ACC112 (cell line): ENCODE measurements around the gene GRM7.

ENCODE experiments used
- H2AFZ ChIP-seq: fragments of 200-600 bp; sonication (generic); one replicate; pipeline ENCODE4 v1.6.0; 2017; ENCODE audit warnings: antibody characterized with exemption, low read length; ENCODE audit not compliant: unreplicated experiment
- H3K27ac ChIP-seq: fragments of 200-600 bp; sonication (generic); 2 replicates; pipeline ENCODE4 v1.5.1; 2014; ENCODE audit warnings: low read depth, mild to moderate bottlenecking, antibody characterized with exemption, low read length, moderate library complexity
- H3K27me3 ChIP-seq: fragments of 200-600 bp; sonication (generic); 2 replicates; pipeline ENCODE4 v1.6.1; 2014; ENCODE audit warnings: mild to moderate bottlenecking, antibody characterized with exemption, low read length, moderate library complexity, mixed read lengths; ENCODE audit not compliant: insufficient read depth
- H3K36me3 ChIP-seq: fragments of 200-600 bp; sonication (generic); 2 replicates; pipeline ENCODE4 v1.6.1; 2016; ENCODE audit warnings: mild to moderate bottlenecking, antibody characterized with exemption, low read length, moderate library complexity, mixed read lengths; ENCODE audit not compliant: insufficient read depth
- H3K4me1 ChIP-seq: fragments of 200-600 bp; sonication (generic); one replicate; pipeline ENCODE4 v1.6.1; 2016; ENCODE audit warnings: low read length, mixed read lengths; ENCODE audit not compliant: insufficient read depth, unreplicated experiment, control insufficient read depth
- H3K4me3 ChIP-seq: fragments of 200-600 bp; sonication (generic); 2 replicates; pipeline ENCODE4 v1.5.1; 2014; ENCODE audit warnings: mild to moderate bottlenecking, low read depth, low read length
- H3K79me2 ChIP-seq: fragments of 200-600 bp; sonication (generic); one replicate; pipeline ENCODE4 v1.6.0; 2016; ENCODE audit warnings: low read length; ENCODE audit not compliant: control insufficient read depth, unreplicated experiment, insufficient read depth

Gene GRM7

DNA sequence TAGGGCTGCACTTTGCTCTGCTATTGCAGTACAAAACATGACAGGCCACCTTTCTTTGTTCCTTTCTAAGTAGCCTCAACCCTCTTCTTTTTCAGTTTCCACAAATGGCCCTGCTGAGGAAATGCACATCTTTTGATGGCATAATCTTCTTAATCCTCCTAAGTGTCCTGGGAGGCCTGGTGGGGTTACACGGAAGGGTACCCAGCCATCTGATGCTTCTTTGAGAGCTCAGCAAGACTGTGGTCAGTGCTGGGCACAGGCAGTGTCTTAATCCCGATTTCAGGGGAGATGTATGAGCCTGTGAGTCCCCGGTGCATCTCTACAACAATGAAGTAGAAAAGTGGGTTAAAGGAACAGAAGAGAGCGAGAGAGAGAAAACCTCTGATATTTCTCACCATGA, 404.8 kb downstream of the GRM7 start:
- Histone ChIP-seq H2AFZ (no peak overlapping the region), H3K79me2 (no peaks in the 10 kb centered on the region), H3K27ac (no peak overlapping the region), H3K4me1 (no peaks in the 10 kb centered on the region), H3K36me3 (no peaks in the 10 kb centered on the region), H3K27me3 (no peaks in the 10 kb centered on the region), H3K4me3 (no peak overlapping the region)

DNA sequence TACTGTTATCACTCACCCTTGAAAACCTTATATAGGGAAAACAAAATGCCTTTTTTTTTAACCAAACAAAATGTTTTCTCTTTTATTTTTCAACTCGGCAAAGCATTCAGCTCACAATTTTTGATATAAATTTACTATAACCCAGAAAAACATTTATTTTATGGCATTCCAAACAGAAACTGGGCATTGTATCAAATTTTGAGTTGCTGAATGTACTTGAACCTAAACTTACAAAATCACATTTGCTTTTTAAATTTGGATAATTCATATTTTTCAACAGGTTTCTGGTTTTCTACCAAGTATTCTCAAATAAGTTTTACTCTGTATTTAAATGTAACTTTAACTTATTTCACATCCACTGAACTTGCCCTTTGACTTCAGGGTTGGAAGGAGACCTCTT, 405.6 kb downstream of the GRM7 start:
- no peak overlapping the region for H3K4me3 ChIP-seq
- no peak overlapping the region for H3K27ac ChIP-seq
- H3K4me1 ChIP-seq = no peaks in the 10 kb centered on the region
- H3K36me3 ChIP-seq = no peaks in the 10 kb centered on the region
- no peak overlapping the region for H2AFZ ChIP-seq
- no peaks in the 10 kb centered on the region for H3K27me3 ChIP-seq
- no peaks in the 10 kb centered on the region for H3K79me2 ChIP-seq

GRCh38 chr3:7270731-7271130, 409.8 kb downstream of the GRM7 start:
- H3K27me3 ChIP-seq = no peaks in the 10 kb centered on the region
- no peaks in the 10 kb centered on the region for H3K79me2 ChIP-seq
- no peak overlapping the region for H2AFZ ChIP-seq
- no peak overlapping the region for H3K27ac ChIP-seq
- no peaks in the 10 kb centered on the region for H3K4me1 ChIP-seq
- no peaks in the 10 kb centered on the region for H3K36me3 ChIP-seq
- H3K4me3 ChIP-seq = no peak overlapping the region

DNA sequence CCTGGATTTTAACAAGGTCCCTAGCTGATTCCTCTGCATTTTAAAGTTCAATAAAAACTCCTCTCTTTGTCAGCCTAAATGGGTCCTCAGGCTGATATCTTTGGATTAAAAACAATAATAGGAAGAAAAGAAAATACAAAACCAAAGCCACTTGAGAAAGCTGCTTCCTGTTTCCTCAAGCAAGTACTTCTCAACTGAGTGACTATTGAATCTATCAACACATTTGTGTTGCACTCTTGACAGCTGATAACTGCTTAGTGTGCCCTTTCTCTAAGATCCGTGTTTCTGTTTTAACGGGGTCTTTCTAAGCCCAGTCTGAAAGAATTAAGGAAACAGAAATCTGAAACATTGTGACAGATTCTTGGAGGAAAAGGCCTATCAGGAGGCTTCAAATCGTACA, 410.7 kb downstream of the GRM7 start:
- Histone ChIP-seq H3K27ac (no peak overlapping the region), H2AFZ (no peak overlapping the region), H3K79me2 (no peaks in the 10 kb centered on the region), H3K27me3 (no peaks in the 10 kb centered on the region), H3K36me3 (no peaks in the 10 kb centered on the region), H3K4me1 (no peaks in the 10 kb centered on the region), H3K4me3 (no peak overlapping the region)

DNA sequence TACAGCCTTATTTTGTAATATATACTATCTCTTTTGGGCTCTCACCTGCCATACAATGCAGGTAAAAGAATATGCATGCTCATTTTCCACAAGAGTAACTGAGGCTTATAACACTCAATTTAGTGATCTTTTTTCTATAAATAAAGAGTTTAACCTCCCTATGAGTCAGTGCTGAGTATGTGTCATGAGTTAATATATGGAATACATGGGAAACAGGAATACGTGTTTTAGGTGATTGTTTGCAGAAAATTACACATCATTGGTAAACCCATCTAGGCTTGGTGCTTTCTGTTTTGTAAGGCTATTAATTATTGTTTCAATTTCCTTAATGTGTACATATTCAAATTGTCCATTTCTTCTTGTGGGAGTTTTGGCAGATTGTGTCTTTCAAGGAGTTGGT, 411.3 kb downstream of the GRM7 start:
- no peak overlapping the region for H3K4me3 ChIP-seq
- no peaks in the 10 kb centered on the region for H3K27me3 ChIP-seq
- H3K36me3 ChIP-seq = no peaks in the 10 kb centered on the region
- no peaks in the 10 kb centered on the region for H3K4me1 ChIP-seq
- no peak overlapping the region for H3K27ac ChIP-seq
- H3K79me2 ChIP-seq = no peaks in the 10 kb centered on the region
- H2AFZ ChIP-seq = no peak overlapping the region

DNA sequence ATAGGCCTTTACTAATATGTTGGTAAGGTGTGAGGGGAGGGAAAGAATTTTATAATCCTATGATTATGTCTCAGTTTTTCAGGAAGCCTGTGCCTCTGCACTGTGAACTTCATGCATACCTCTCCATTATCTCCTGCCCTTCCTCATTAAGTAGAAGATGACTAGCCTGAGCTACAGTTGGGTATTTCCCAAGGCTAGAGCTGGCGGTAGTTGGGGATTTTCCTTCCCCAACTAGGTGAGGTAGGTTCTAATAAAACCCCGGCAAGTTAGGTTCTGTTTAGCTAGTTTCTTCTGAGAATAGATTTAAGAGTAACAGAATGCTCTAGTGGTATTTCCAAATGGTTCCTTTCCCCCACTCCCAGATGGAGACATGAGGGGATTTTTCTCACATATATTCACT, 414.5 kb downstream of the GRM7 start:
- Histone ChIP-seq H3K79me2 (no peaks in the 10 kb centered on the region), H3K4me1 (no peaks in the 10 kb centered on the region), H2AFZ (no peak overlapping the region)

GRCh38 chr3:7280318-7280717, 419.4 kb downstream of the GRM7 start:
- no peak overlapping the region for H2AFZ ChIP-seq
- no peaks in the 10 kb centered on the region for H3K36me3 ChIP-seq
- H3K27me3 ChIP-seq = no peaks in the 10 kb centered on the region; the same call in 1 of the 2 replicates
- no peaks in the 10 kb centered on the region for H3K4me1 ChIP-seq
- H3K4me3 ChIP-seq = no peak overlapping the region
- no peak overlapping the region for H3K27ac ChIP-seq
- H3K79me2 ChIP-seq = no peaks in the 10 kb centered on the region

More for the DNA sequence above, 414.5 kb downstream of the GRM7 start:
- Histone ChIP-seq H3K27me3 (no peaks in the 10 kb centered on the region; the same call in 1 of the 2 replicates), H3K4me3 (no peak overlapping the region), H3K27ac (no peak overlapping the region), H3K36me3 (no peaks in the 10 kb centered on the region)

GRCh38 chr3:7282988-7283387, 422.1 kb downstream of the GRM7 start:
- H3K36me3 ChIP-seq = no peaks in the 10 kb centered on the region
- no peak overlapping the region for H3K4me3 ChIP-seq
- no peak overlapping the region for H3K27ac ChIP-seq
- H3K4me1 ChIP-seq = no peaks in the 10 kb centered on the region
- H2AFZ ChIP-seq = no peak overlapping the region
- no peaks in the 10 kb centered on the region for H3K79me2 ChIP-seq
- no peaks in the 10 kb centered on the region; the same call in 1 of the 2 replicates for H3K27me3 ChIP-seq

DNA sequence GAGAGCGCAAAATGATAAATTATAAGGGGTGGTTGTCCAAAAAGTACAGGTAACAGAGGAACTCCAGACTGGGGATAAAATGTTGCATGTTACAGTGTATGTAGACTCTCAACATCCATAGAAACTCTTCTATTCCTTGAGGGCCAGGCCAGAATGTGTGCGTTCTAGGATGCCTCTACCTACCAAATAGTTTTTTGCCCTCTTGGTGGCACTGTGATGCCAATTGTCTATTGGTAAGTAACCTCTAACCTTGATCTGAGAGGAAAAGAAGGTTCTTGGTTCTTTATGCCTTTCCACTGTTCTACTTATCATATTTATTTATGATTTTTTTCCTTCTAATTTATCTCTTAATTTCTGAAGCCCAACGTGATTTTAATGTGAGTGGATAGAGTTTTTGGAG, 424.6 kb downstream of the GRM7 start:
- Histone ChIP-seq H3K79me2 (no peaks in the 10 kb centered on the region), H3K4me1 (no peaks in the 10 kb centered on the region), H3K27ac (no peak overlapping the region), H3K36me3 (no peaks in the 10 kb centered on the region), H2AFZ (no peak overlapping the region), H3K4me3 (no peak overlapping the region), H3K27me3 (no peaks in the 10 kb centered on the region)

- no peaks in the 10 kb centered on the region for H3K4me1 ChIP-seq
- no peak overlapping the region for H3K27ac ChIP-seq
- H3K36me3 ChIP-seq = no peaks in the 10 kb centered on the region
- H3K27me3 ChIP-seq = no peaks in the 10 kb centered on the region
- no peak overlapping the region for H3K4me3 ChIP-seq
- H3K79me2 ChIP-seq = no peaks in the 10 kb centered on the region
- no peak overlapping the region for H2AFZ ChIP-seq
Observed at GRCh38 chr3:7288133-7288532, 427.2 kb downstream of the GRM7 start.

GRCh38 chr3:7289121-7289520, 428.2 kb downstream of the GRM7 start:
- Histone ChIP-seq H3K27ac (no peak overlapping the region), H3K79me2 (no peaks in the 10 kb centered on the region), H3K4me3 (no peak overlapping the region), H3K27me3 (no peaks in the 10 kb centered on the region), H2AFZ (no peak overlapping the region), H3K4me1 (no peaks in the 10 kb centered on the region), H3K36me3 (no peaks in the 10 kb centered on the region)
